GM21526 (cell line): Measurements from ENCODE around the gene CRISPLD2.

Source experiments
- ATAC-seq: cut with Tn5 transposase; IDR thresholded peaks from one replicate; pipeline ENCODE4 v1.9.1; 2021; ENCODE audit warnings: moderate library complexity; ENCODE audit not compliant: unreplicated experiment, low FRiP score

Gene CRISPLD2

DNA sequence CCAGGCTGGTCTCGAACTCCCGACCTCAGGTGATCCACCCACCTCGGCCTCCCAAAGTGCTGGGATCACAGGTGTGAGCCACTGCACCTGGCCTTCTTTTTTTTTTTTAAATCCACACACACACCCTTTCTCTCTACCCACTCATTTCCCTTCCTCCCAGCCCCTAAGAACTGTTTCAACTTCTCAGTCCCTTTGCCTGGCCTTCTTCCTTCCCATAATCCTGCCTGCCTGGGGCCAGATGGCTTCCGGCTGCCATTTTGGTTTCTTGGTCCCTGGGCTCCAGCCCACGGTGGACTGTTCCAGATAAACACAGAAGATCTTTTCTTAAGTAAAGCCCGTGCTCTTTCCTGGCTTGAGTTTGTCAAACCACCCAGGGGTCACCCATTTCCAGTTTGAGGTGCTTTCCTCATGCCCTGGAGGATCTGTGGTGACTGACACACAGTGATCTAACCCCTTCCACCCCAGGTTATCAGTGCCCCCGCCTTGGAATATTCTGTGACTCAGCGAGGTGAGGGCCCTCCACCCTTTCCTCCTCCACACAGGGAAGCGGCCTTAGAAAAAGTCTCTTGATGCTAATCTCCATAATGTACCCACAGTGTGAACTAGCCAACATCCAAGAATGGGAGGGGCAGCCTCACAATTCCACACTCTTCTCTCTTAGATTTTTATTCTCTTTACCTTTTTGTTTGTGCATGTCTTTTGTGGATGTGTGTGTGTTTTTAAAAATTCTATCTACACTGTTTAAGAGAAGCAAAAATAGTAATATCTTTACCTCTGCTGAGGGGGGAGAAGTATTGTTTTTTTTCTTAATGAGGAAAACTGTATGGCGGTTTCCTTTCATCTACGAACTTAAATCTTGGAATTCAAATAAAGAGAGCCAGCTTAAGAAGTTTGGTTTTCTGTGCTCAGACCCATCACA, 60.0 kb downstream of the CRISPLD2 start:
- ATAC-seq = no peak

DNA sequence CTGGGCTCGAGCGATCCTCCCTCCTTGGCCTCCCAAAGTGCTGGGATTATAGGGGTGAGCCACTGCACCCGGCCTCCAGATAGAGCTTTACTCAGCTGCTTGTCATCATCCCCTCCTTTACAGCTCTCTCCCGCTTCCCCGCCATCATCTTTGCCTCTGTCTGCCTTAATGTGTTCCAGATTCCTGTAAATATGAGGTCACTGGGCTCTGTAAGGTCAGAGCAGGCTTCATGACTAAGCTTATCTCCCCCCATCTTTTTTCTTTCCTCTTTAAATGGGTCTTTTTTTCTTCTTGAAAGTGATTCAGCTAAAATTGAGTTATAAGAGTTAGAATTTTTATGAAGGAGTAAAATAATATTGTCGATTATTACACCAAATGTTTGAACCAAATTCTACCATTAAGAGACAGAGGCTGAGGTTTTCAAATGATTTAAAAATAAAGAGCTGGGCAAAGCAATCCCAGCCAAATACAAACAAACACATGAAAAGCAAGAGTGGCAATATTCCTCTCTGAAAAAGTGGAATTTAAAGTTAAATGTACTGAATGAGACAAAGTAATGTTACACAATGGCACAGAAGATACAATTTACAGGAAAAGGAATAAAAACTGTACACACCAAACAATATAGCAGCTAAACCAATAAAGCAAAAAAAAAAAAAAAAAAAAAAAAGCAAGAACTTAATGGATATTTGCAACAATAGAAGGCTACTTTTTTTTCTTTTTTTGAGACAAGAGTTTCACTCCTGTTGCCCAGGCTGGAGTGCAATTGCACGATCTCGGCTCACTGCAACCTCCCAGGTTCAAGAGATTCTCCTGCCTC, 62.1 kb downstream of the CRISPLD2 start:
- ATAC-seq = no peak

DNA sequence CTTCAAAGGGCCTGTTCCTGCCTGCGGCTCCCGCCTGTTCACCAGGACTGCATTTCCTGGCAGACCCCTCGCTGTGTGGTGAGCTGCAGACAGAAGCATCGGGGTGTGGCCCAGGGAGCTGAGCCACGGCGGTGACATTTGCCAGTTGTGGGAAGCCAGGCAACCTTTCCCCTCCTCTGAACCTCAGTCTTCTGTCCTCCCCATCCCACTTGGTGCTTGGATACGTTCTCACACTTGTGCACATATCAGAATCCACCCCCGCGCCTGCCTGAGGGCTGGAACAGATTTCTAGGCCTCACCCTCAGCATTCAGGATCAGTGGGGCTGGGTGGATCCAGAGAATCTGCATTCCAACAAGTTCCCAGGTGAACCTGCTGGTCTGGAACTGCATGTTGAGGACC, 63.5 kb downstream of the CRISPLD2 start:
- no peak for ATAC-seq

DNA sequence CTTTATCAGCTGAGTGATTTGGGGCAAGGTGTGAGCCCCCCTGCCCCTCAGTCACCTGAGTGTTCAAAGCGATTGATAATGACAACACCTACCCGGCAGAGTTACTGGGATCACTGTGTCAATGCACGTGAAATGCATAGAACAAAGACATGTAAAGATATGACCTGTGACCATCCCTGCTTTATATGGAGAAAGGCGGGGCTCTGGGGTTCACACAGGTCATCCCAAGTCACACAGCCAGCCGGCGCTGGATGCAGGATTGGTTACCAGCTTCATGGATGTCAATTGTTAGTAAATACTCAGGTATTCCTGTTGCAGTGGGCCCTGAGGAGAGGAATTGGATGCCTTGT, 64.4 kb downstream of the CRISPLD2 start:
- ATAC-seq = no peak

DNA sequence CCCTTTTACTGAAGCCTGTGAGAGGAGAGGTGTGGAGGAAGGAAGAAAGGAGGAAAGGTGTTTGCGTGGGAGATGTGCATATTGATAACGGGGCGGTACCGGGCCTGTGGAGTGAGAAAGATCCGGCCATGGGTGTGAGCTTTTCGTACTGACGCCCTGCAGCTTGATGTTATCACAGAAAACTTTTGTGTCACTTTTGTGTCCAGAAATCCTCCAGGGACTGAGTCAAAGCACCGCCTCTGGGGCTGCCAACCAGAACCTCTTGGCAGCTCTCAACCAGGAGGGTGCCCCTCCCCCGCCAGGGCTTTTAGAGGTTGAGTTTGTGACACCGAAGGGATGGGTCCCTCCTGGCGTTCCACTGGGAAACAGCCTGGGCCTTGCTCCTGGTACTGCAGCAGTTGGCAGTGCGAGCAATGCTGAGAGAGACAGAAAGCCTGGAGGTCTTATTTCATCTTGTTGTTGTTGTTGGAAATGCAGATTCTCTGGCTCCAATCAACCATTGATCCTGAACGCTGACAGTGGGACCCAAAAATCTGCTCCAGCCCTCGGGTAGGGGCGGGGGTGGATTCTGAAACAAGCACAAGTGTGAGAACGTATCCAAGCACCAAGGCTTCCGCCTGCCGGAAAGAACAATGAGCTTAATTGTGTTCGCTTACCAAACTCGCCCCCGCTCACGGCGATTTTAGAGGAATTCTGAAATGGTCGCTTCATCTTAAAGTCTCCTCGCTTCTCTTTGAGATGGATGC, 65.0 kb downstream of the CRISPLD2 start:
- no peak for ATAC-seq

DNA sequence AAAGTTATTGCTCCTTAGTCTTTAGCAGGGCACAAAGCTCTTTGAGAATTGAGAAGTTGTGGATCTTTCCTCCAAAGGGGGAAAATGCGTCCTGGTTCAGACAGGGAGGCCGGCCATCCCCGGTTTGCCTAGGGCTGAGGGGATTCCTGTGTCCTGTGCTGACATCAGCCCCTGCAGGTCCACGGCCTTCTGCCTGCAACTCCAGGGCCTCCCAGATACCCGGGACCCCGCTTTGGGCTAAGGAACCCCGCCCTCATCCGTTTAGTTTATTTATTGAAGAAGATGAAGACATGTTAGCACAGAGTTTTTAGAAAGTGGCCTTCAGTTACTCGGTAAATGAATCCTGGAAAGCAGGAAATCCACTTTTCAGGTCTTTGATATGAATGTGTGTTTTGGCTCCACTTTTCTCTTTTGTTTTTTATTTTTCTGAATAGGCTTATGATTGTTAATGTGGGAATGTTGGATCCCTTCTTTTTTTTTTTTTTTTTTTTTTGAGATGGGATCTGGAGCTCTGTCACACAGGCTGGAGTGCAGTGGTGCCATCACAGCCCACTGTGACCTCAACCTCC, 65.6 kb downstream of the CRISPLD2 start:
- no peak for ATAC-seq

DNA sequence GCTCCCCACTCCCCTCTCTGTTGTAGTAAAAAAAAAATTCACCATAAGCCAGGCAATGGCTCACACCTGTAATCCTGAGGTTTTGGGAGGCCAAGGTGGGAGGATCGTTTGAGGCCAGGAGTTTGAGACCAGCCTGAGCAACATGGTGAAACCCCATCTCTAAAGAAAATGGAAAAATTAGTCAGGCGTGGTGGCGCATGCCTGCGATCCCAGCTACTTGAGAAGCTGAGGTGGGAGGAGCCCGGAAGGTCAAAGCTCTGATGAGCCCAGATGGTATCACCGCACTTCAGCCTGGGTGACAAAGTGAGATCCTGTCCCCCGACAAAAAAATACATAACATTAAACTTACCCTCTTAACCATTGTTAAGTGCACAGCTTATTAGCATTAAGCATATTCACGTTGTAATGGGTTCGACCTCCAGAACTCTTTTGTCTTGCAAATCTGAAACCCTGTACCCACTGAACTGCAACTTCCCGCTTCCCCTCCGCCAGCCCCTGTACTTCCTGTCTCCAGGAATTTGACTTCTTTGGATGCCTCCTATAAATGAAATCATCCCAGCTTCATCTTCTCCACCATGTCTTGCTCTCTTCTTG, 66.8 kb downstream of the CRISPLD2 start:
- ATAC-seq = no peak

DNA sequence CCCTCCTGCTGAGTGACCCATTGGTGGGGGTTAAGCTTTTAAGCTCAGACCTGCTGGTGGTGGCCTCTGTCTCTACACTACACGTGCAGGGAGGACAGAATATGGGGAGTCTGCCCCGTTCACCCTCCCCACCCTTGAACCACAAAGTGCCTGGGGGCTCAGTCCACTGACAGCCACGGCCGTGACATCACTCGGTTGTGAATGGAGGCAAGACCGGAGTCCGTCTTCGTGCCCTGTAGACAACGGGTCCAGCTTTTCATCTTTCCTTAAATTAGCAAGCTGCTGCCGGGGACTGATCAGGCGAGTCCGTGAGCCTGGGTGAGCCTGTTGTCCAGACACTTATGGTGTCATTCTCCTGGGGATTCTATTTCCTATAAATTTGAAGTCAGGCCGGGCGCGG, 67.4 kb downstream of the CRISPLD2 start:
- no peak for ATAC-seq

DNA sequence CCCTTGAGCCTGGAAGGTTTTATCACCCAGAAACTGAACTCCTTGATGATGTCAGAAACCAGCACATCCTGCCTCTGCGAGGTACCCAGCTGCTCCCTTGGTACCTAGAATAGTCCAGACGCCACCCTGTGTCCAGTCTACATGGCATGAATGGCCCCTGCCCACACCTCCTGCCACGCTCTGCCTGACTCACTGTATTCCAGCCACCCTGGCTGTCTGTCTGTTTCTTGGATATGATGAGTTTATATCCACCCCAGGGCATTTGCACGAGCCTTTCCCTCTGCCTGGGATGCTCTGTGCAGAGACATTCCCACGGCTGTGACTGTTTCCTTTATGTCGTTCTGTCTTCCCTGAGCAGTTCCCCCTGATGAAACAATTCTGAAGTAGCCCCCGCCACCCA, 68.7 kb downstream of the CRISPLD2 start:
- no peak for ATAC-seq

DNA sequence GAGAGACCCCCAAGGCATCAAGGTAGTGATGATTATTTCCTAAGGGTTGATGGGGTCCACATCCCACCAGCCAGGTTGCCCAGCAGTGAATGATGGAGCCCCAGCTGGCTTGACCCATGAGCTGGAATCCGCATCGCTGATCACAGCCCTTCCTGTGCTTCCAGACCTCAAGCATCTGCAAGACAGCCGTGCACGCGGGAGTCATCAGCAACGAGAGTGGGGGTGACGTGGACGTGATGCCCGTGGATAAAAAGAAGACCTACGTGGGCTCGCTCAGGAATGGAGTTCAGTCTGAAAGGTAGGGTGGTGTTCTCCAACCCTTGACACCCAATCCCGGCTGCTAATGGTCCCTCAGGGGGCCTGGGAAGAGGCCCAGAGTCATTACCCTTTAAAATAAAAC, 69.3 kb downstream of the CRISPLD2 start:
- no peak for ATAC-seq

DNA sequence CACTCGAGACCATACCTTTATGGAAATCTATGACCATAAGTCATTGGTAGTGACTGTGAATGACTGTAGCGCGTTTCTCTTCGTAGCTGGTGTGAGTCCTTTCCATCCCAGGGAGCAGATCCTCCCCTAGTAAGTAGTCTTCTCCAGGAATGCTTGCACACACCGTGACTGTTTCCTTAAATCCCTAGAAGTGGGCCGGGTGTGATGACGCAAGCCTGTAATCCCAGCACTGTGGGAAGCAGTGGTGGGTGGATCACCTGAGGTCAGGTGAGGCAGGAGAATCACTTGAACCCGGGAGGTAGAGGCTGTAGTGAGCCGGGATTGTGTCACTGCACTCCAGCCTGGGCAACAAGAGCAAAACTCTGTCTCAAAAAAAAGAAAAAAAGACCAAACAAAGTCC, 70.6 kb downstream of the CRISPLD2 start:
- ATAC-seq = no peak

DNA sequence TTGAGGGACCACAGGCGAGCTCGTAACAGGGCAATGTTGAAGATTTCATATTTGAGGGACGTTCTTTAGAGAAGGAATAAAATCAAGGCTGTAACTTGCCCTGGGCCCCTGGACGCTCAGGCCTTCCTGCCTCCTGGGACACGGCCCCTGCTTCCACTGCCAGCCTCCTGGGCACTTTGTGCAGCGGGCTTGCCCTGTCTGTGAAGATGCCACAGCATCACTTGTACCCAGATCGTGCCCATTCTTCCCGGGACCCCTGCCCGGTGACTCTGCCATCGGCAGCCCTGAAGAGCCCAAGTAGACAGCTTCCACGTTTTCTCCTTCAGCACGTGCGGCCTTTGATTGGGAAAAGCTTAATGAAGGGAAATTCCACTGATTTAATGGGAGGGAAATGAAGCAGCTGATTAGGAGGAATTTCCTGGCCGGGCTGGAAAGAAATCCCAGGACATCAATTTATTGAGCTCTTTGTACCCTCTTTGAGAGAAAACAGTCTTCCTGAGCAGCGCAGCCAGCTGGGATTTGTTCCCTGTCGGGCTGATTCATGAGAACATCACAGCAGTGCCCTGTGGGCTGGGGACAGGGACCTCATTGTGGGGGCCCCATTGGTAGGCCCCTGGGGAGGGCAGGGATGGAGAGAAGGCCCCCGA, 71.5 kb downstream of the CRISPLD2 start:
- no peak for ATAC-seq

DNA sequence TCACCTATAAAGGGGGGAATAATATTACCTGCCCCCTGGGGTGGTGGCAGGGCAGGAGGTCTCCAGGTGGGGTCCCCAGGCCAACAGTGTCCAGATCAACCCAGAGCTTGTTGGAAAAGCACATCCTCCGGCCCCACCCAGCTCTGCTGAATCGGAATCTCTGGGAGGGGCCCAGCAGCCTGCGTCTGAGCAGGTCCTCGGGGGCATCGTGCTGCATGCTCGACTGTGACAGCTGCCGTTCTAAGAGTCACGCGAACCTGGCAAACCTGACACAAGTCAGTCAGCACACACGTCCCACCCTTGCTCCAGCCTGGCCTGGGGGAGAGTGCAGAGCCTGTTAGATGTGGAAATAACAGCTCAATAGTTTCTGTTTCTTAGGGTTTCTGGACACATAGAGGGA, 72.3 kb downstream of the CRISPLD2 start:
- no peak for ATAC-seq

DNA sequence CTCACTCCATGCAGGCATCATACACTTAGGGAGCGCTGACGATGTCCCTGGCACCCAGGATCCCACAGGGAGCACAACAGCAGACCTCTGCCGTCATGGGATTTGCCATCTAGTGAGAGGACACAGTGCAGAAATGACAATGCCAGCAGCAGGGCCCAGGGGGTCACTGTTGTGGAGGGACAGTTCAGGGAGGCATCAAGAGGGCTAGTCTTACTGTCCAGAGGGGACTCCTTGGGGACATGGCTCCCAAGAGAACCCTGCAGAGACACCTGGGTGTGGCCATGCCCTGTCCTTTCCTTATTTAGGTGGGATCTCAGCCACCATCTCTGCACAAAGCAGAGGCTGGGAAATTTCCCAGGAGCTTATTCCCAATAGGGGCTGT, 73.7 kb downstream of the CRISPLD2 start:
- no peak for ATAC-seq

DNA sequence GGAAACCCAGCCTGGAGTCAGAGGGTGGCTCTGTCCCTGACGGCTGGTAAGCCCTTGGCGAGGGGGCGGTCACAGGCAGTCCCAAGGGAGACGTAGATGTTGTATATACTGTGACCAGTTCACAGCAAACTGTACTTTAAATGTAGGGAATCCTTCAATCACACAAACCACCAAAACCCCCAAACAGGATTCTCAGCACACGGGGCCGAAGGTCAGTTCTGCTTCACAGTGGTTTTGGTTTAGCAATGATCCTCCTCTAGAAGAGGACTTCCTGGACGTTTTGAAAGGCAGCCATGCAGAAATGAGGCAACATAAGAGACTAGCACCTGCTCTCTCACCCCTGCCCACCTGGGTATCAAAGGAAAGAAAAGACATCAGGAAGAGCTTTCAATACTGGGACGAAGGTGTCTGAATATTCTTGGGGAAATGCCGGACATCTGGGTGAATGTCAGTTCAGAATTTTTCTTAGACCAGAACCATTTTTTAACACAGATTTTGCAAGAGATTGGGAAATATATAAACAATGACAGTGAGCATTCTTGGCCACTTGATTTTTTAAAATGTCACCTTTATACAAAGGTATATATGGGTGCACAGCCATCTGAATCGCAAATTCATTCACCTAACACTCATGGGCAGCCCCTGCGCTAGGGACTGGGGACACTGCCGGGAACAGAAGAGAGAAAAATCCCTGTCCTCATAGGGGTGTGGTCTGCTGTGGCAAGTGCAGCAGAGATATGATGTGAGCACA, 74.2 kb downstream of the CRISPLD2 start:
- ATAC-seq = no peak

DNA sequence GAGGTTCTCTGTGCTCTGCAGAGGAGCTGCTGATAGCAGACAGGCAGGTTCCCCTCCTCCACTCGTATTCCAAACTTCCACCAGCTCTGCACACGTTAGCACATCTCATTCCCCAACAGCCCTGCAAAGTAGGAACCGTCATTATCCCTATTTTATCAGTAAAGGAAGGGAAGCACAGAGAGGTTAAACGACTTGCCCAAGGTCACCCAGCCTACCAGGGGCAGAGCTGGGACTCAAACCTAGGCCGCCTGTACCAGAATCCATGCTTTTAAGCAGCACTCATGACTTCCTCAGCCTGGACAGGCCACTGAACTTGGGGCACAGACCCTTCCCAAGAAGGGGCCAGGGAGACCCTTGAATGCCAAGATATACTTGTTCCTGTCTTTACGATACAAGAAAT, 75.2 kb downstream of the CRISPLD2 start:
- no peak for ATAC-seq

DNA sequence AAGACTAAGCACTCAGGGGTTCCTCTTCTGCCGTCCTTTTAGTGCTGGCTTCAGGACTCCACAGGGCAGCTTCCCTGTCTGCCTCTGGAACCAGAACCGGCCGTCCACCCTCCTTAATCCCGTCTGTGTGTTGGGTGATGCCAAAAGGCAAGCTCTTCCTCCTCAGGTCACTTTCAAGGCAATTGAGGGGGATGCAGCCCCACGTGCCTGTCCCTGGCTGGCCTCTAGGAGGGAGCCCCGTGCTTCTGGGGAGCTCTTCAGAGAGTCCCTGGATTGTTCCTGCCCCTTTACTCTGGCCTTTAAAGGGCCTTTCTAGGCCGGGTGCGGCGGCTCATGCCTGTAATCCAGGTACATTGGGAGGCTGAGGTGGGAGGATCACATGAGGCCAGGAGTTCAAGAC, 77.1 kb downstream of the CRISPLD2 start:
- no peak for ATAC-seq

DNA sequence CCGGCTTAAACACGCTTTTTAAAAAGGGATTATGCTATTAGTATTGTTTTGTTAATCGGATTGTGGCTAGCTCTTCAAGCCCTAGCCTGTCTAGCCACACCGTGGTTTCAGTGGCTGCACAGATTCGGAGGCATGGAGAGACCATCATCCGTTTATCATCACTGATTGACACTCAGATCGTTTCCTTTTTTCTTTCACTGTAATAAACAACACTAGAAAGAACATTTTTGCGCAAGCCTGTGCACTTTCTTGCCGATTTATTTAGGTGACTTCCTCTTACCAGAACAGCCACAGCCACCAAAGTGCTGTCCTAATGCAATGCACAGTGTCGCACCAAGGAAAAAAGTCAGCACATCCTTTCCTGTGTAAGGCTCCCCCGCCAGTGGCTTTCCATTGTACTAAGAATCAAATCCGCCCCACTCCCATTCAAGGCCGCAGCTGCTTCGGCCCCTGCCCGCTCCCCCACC, 78.2 kb downstream of the CRISPLD2 start:
- ATAC-seq = no peak

DNA sequence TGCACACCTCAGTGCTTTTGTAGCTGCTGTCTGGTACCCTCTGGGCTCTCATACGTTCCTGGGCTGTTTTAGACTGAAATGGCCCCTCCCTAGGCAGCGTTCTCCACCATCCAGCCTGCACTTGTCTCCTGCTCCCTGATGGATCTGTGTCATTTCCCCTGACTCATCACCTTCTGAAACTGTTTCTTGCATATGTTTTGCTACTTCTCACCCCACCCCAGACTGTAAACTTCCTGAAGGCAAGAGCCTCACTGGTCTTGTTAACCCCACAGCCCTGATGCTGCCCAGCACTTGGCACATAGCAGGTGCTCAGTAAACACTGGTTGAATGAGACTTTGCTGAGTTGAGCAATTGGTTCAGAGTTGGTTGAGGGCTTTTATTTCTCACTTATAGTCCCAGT, 78.7 kb downstream of the CRISPLD2 start:
- no peak for ATAC-seq
